Trophoblast cell (in vitro differentiated cells and primary cell): ENCODE results near the gene CYTH1.

Experiments used
- DNase-seq, 2 donors: peaks; one replicate each; pipeline ENCODE4 v3.0.0-alpha.2; 2016
- H2AFZ ChIP-seq: 2 replicates; pipeline ENCODE4 v1.6.1; 2013; ENCODE audit warnings: low read length, moderate library complexity, mild to moderate bottlenecking; ENCODE audit not compliant: insufficient read depth, poor library complexity
- H2AK5ac ChIP-seq: 2 replicates; pipeline ENCODE4 v1.6.1; 2013; ENCODE audit warnings: mild to moderate bottlenecking, low read length
- H2BK120ac ChIP-seq: 2 replicates; pipeline ENCODE4 v1.6.1; 2013; ENCODE audit warnings: low read length, mild to moderate bottlenecking, moderate library complexity; ENCODE audit not compliant: insufficient read depth, poor library complexity
- H2BK12ac ChIP-seq: 2 replicates; pipeline ENCODE4 v1.6.1; 2013; ENCODE audit warnings: mild to moderate bottlenecking, low read length, moderate library complexity
- H2BK5ac ChIP-seq: 2 replicates; pipeline ENCODE4 v1.6.1; 2013; ENCODE audit warnings: low read length, low read depth, moderate library complexity, mild to moderate bottlenecking; ENCODE audit not compliant: poor library complexity
- H3K14ac ChIP-seq: 2 replicates; pipeline ENCODE4 v1.6.1; 2013; ENCODE audit warnings: mild to moderate bottlenecking, low read length
- H3K18ac ChIP-seq: 2 replicates; pipeline ENCODE4 v1.6.1; 2013; ENCODE audit warnings: mild to moderate bottlenecking, low read length
- H3K23ac ChIP-seq: 2 replicates; pipeline ENCODE4 v1.6.1; 2013; ENCODE audit warnings: low read length
- H3K27ac ChIP-seq: 2 replicates; pipeline ENCODE4 v1.5.1; 2013; ENCODE audit warnings: low read depth, mild to moderate bottlenecking, inconsistent platforms, low read length, moderate library complexity
- H3K27me3 ChIP-seq: 2 replicates; pipeline ENCODE4 v1.6.1; 2013; ENCODE audit warnings: inconsistent platforms, mild to moderate bottlenecking, low read length, moderate library complexity; ENCODE audit not compliant: insufficient read depth
- H3K36me3 ChIP-seq, 2 experiments: 1 replicate in 1 of 2; 2 replicates in 1 of 2; pipeline ENCODE4 v1.6.1; 2013; ENCODE audit warnings: low read length in 2 of 2, mild to moderate bottlenecking in 2 of 2, moderate library complexity in 1 of 2; ENCODE audit not compliant: insufficient read depth in 2 of 2, control insufficient read depth in 1 of 2
- H3K4ac ChIP-seq: 2 replicates; pipeline ENCODE4 v1.6.1; 2013; ENCODE audit warnings: low read depth, mild to moderate bottlenecking, low read length, moderate library complexity
- H3K4me1 ChIP-seq, 2 experiments: 1 replicate in 1 of 2; 2 replicates in 1 of 2; pipeline ENCODE4 v1.6.1; 2013; ENCODE audit warnings: low read length in 2 of 2, mild to moderate bottlenecking in 2 of 2, moderate library complexity in 1 of 2; ENCODE audit not compliant: insufficient read depth in 2 of 2, control insufficient read depth in 1 of 2
- H3K4me2 ChIP-seq: 2 replicates; pipeline ENCODE4 v1.6.1; 2013; ENCODE audit warnings: inconsistent platforms, mild to moderate bottlenecking, low read length, moderate library complexity
- H3K4me3 ChIP-seq: 2 replicates; pipeline ENCODE4 v1.5.1; 2013; ENCODE audit warnings: mild to moderate bottlenecking, low read depth, low read length, inconsistent platforms
- H3K79me1 ChIP-seq: one replicate; pipeline ENCODE4 v1.6.1; 2013; ENCODE audit warnings: low read length
- H3K79me2 ChIP-seq: 2 replicates; pipeline ENCODE4 v1.6.1; 2013; ENCODE audit warnings: low read length, mild to moderate bottlenecking; ENCODE audit not compliant: control insufficient read depth, insufficient read depth, poor library complexity
- H3K9ac ChIP-seq: 2 replicates; pipeline ENCODE4 v1.6.1; 2013; ENCODE audit warnings: mild to moderate bottlenecking, low read length
- H3K9me3 ChIP-seq: 2 replicates; pipeline ENCODE4 v1.6.1; 2013; ENCODE audit warnings: low read depth, mild to moderate bottlenecking, control low read depth, inconsistent platforms, low read length; ENCODE audit not compliant: insufficient read depth
- H4K12ac ChIP-seq: 2 replicates; pipeline ENCODE4 v1.6.1; 2013; ENCODE audit warnings: low read depth, mild to moderate bottlenecking, low read length, moderate library complexity
- H4K8ac ChIP-seq: 2 replicates; pipeline ENCODE4 v1.6.1; 2013; ENCODE audit warnings: low read depth, mild to moderate bottlenecking, low read length, moderate library complexity
- H4K91ac ChIP-seq: one replicate; pipeline ENCODE4 v1.6.1; 2013; ENCODE audit warnings: low read depth, mild to moderate bottlenecking, low read length, moderate library complexity
- WGBS: extraction: QIAGEN DNeasy Blood & Tissue Kit; methylation state at CpG from one replicate; pipeline ENCODE4 v1.1.7; 2013; ENCODE audit warnings: missing lambda C conversion rate; ENCODE audit not compliant: insufficient read length, insufficient coverage; ENCODE audit errors: extremely low coverage; 5-methylcytosine and 5-hydroxymethylcytosine counted together

Gene CYTH1

DNA sequence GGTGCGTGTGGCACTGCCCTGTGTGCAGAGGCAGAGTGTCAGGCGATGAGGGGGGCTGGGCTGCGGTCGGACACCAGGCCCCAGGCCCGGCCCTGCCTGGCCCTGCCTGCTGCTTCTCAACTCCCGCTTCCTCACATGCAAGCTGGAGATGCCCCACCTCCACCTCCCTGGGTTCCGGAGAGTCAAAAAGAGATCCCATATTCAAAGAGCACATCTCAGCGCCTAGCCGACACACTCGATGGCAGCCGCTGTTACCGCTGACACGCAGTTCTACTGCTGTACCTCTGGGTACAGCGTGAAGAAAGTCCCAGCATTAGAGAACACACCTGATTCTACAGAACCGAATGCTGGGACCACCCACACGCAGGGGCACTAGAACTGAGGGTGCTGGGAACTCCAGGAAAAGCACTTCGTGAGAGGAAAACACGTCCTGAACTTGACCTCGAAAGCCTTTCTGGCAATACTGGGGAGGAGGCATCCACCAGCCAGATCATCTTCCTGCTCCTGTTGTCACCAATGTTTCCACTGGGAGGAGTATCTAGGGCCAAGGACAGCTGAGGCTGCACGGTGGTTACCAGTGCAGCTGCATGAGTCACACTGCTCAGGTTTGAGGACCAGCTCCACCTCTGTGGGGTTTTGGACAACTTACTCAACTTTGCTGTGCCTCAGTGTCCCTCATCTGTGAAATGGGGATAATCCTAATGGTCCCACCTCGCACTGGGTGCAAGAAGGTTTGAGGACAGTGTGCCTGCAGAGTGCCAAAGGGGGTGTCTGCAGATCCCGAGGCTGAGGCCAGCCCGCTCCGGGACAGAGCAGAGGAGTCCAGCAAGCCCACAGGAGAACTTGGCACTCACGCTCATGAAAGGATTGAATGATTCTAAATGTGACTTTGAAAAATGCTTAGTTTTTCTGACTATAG, 104.5 kb downstream of the CYTH1 start:
- H3K36me3 ChIP-seq = peaks cover 34 to 42% of the 10 kb centered on the region in 2 experiments
- H3K4me3 ChIP-seq = no peak overlapping the region
- no peak overlapping the region for H3K4ac ChIP-seq
- no peak overlapping the region for H2AFZ ChIP-seq
- H2AK5ac ChIP-seq = no peak overlapping the region
- H3K27ac ChIP-seq = no peak overlapping the region
- peaks cover 11 to 12% of the 10 kb centered on the region in 2 experiments for H3K4me1 ChIP-seq
- no peaks in the 10 kb centered on the region for H3K79me2 ChIP-seq
- no peak overlapping the region for H2BK5ac ChIP-seq
- no peak overlapping the region for H3K4me2 ChIP-seq
- H4K91ac ChIP-seq = no peak overlapping the region
- no peak overlapping the region for H3K9ac ChIP-seq
- peak in 1 of 2 donors; percentile 14 for DNase-seq
- H3K23ac ChIP-seq = no peak overlapping the region
- no peak overlapping the region for H3K14ac ChIP-seq
- no peak overlapping the region for H4K12ac ChIP-seq
- H4K8ac ChIP-seq = no peak overlapping the region
- whole genome bisulfite sequencing = no CpG with 5 or more reads among the region's 25 CpGs
- H2BK12ac ChIP-seq = no peak overlapping the region
- H2BK120ac ChIP-seq = no peak overlapping the region
- no peaks in the 10 kb centered on the region for H3K9me3 ChIP-seq
- no peak overlapping the region for H3K18ac ChIP-seq
- H3K27me3 ChIP-seq = no peaks in the 10 kb centered on the region
- H3K79me1 ChIP-seq = peaks cover 5% of the 10 kb centered on the region

GRCh38 chr17:78676412-78677302, 105.4 kb downstream of the CYTH1 start:
- Histone ChIP-seq H2AK5ac (no peak overlapping the region), H3K4me3 (no peak overlapping the region), H4K12ac (no peak overlapping the region), H3K4me2 (no peak overlapping the region), H2BK120ac (no peak overlapping the region), H3K14ac (no peak overlapping the region), H3K23ac (no peak overlapping the region), H3K27me3 (no peaks in the 10 kb centered on the region), H3K36me3 (peaks cover 34 to 44% of the 10 kb centered on the region in 2 experiments), H3K18ac (no peak overlapping the region), H2BK12ac (no peak overlapping the region), H2AFZ (no peak overlapping the region), H3K79me2 (no peaks in the 10 kb centered on the region), H2BK5ac (no peak overlapping the region), H3K79me1 (peaks cover 5% of the 10 kb centered on the region), H3K27ac (no peak overlapping the region), H4K8ac (no peak overlapping the region), H3K4me1 (peaks cover 8 to 12% of the 10 kb centered on the region in 2 experiments), H3K4ac (no peak overlapping the region), H3K9ac (no peak overlapping the region), H4K91ac (no peak overlapping the region), H3K9me3 (no peaks in the 10 kb centered on the region)
- WGBS = no CpG with 5 or more reads among the region's 26 CpGs
- no peak for DNase-seq

- no peak for DNase-seq
- WGBS = no CpG with 5 or more reads among the region's 15 CpGs
- Histone ChIP-seq H3K79me1 (no peaks in the 10 kb centered on the region), H3K9ac (no peak overlapping the region), H3K23ac (no peak overlapping the region), H3K4me2 (no peak overlapping the region), H3K4ac (no peak overlapping the region), H3K14ac (no peak overlapping the region), H2AK5ac (no peak overlapping the region), H3K4me1 (peaks cover 3 to 7% of the 10 kb centered on the region in 2 experiments), H3K79me2 (no peaks in the 10 kb centered on the region), H2BK120ac (no peak overlapping the region), H3K9me3 (no peaks in the 10 kb centered on the region), H2BK5ac (no peak overlapping the region), H3K27me3 (no peaks in the 10 kb centered on the region), H4K91ac (no peak overlapping the region), H3K4me3 (no peak overlapping the region), H4K8ac (no peak overlapping the region), H2AFZ (no peak overlapping the region), H3K36me3 (peaks cover 34 to 44% of the 10 kb centered on the region in 2 experiments), H4K12ac (no peak overlapping the region), H2BK12ac (no peak overlapping the region), H3K27ac (no peak overlapping the region), H3K18ac (no peak overlapping the region)
These were observed 106.2 kb downstream of the CYTH1 start for GRCh38 chr17:78675836-78676235.

DNA sequence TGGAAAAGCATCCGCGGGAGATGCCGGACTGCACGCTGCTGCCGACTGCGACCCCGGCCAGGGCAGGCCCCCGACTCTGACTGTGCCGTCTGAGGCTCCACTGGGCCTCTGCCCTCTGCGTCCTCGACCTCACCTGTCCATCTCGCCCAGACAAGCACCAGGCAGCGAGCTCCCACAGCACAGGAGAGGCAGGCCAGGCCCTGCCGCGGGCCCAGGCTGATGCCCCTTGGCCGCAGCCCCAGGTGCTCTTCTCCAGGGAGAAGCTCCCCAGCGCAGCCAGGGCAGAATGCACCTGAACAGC, 106.8 kb downstream of the CYTH1 start:
- peaks cover 34 to 44% of the 10 kb centered on the region in 2 experiments for H3K36me3 ChIP-seq
- H4K91ac ChIP-seq = no peak overlapping the region
- DNase-seq = no peak
- no peaks in the 10 kb centered on the region for H3K9me3 ChIP-seq
- H2BK12ac ChIP-seq = no peak overlapping the region
- no peak overlapping the region for H3K23ac ChIP-seq
- no peak overlapping the region for H2BK120ac ChIP-seq
- H3K27me3 ChIP-seq = no peaks in the 10 kb centered on the region
- H3K14ac ChIP-seq = no peak overlapping the region
- no peak overlapping the region for H3K9ac ChIP-seq
- peaks cover 0 to 5% of the 10 kb centered on the region in 2 experiments for H3K4me1 ChIP-seq
- H2BK5ac ChIP-seq = no peak overlapping the region
- H3K4me2 ChIP-seq = no peak overlapping the region
- H2AK5ac ChIP-seq = no peak overlapping the region
- no peak overlapping the region for H3K18ac ChIP-seq
- no peak overlapping the region for H3K4ac ChIP-seq
- H3K79me1 ChIP-seq = no peaks in the 10 kb centered on the region
- H4K8ac ChIP-seq = no peak overlapping the region
- no peak overlapping the region for H3K27ac ChIP-seq
- WGBS = no CpG with 5 or more reads among the region's 17 CpGs
- no peaks in the 10 kb centered on the region for H3K79me2 ChIP-seq
- H2AFZ ChIP-seq = no peak overlapping the region
- H3K4me3 ChIP-seq = no peak overlapping the region
- H4K12ac ChIP-seq = no peak overlapping the region
